ELR (cell line): ENCODE measurements around the gene CRIP1.

Source experiments
- DNase-seq: peaks from one replicate; pipeline ENCODE4 v3.0.0-alpha.2; 2015; ENCODE audit warnings: low read depth

CRIP1 gene

GRCh38 chr14:105470350-105471296 is 16.1 kb upstream of the CRIP1 start:
- no peak for DNase-seq

DNA sequence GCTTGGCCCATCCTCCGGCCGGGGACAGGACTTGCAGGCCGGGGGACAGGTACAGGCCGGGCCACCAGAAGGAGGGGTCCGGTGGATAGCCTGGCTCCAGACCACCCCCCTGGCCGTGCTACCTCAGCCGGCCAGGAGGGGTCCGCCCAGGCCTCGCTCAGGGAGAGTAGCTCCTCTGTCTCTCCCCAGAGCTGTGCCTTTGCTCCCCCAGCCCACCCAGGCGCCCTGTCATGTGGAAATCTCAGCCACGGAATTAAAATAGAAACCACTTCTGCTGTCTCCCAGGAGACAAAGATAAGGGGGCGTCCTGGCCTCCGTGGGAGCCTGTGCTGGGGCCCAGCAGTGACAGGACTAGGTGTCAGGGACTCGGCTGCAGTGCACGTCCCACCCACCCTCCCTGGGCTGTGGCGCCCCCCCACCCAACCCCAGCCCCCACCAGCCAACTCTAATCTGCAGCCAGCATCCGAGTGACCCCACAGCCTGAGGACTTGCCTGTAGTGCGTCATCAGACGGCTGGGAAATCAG is 15.3 kb upstream of the CRIP1 start:
- DNase-seq, result no peak

- no peak for DNase-seq
Observed at GRCh38 chr14:105471823-105472485, 14.7 kb upstream of the CRIP1 start.

DNA sequence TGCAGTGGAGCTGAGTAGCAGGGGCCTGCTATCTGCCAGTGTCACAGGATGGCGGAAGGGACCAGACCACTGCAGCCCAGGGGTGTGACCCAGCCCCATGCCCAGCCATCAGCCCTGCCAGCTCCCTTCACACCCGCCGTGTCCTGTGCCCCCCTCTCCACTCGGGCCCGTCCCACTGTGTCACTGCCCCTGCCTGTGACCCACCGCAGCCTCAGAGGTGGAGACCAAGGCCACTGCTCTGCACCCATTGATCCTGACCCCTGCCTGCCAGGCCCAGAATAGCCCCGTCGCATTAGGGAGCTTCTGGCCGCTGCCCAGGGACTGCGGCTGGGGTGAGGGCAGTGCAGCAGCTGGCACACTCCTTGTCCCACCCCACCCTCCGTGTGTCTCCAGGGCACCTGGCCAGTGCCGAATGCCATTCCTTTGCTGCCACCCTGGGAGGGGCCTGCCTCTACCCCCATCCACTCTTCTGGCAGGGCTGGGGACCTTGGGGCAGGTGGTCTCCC is 14.1 kb upstream of the CRIP1 start:
- DNase-seq, result no peak

- DNase-seq, result no peak
Observed at GRCh38 chr14:105473033-105473676, 13.5 kb upstream of the CRIP1 start.

- DNase-seq, result peak; percentile 83
Observed at GRCh38 chr14:105473677-105474482, 12.8 kb upstream of the CRIP1 start.

- DNase-seq, result peak; percentile 49
Observed at GRCh38 chr14:105474483-105475268, 12.0 kb upstream of the CRIP1 start, which contains the start of gene CRIP2. Gene CRIP2, plus strand, starts transcription at chr14:105474821. Its CDS starts 42 bp downstream, at chr14:105474863.

DNA sequence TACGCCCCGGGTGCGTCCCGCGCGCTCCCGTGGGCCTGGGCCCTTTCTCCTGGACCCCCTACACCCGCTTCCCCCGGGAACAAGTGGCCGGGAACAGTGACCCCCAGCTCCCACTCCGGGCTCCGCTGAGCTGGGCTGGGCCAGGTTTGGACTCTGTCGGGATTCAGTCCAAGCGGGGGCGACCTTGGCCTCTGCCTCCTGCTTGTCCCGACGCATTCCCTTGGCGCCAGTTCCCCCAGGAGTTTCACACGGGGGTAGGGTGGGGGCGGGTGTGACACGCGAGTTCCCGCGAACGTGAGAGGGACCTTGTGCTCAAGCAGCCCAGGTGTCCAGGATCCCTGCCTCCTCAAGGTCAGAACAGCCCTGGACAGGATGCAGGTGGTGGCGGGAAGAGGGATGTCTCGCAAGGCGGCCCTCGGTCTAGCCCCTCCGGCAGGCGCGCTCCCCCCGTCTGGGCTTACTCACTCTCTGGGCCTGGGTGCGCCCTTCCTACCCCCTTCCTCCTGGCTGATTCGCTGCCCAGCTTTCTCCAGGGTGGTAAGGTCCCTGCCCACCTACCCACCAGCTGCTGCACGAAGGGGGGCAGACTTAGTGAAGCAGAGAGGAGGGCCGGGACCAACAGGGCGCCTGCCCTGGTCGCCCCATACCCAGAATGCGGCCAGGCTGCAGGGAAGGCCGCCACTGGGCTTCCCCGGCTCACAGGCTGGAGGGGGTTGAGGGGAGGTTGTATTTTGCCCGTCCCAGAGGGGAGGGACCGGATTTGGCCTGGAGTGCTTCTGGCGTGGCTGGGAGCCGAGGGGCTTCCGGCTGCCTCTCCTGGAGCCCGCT is 11.2 kb upstream of the CRIP1 start:
- no peak for DNase-seq

GRCh38 chr14:105476097-105476830 is 10.4 kb upstream of the CRIP1 start:
- DNase-seq, result no peak

- no peak for DNase-seq
Observed at GRCh38 chr14:105476831-105477659, 9.6 kb upstream of the CRIP1 start.

- DNase-seq, result no peak
Observed at GRCh38 chr14:105477660-105478397, 8.9 kb upstream of the CRIP1 start.

GRCh38 chr14:105478398-105479251 is 8.1 kb upstream of the CRIP1 start:
- DNase-seq, result no peak

- no peak for DNase-seq
Observed at GRCh38 chr14:105479431-105480158, 7.1 kb upstream of the CRIP1 start.

DNA sequence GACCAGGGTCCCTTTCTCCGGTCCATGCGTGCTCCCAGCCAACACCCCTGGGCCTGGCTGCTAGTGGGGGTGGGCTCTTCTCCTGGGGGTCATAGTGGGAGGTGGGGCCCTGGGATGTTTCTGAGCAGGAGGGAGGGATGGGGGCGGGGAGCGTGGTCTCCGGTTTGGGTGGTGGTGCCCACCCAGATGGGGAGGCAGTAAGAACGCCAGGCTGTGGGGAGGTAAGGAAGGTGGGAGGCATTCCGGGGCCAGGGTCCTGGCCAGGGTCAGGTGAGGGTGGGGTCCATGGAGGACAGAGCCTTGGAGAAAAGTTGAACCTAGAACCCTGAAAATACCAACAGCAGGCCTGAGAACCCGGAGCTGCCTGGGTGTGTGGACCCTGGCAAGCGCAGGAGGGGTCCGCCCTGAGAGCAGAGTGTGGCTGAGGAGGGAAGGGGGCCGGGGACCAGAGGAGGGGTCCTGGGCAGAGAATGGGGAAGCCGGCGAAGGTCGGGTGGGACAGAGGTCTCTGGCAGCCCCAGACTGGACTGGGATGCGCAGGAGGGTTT is 6.4 kb upstream of the CRIP1 start:
- DNase-seq, result no peak
